HEK293 (cell line): ENCODE data around the gene PRR5.

Experiments used
- CTCF ChIA-PET: fragments of 350-600 bp; formaldehyde crosslinking; extraction: SDS; loops from one replicate; lab custom pipeline; 2021; ENCODE audit warnings: antibody characterized with exemption; lab: Yijun Ruan, JAX
- POLR2A ChIA-PET: fragments of 300-600 bp; formaldehyde crosslinking; extraction: SDS; loops from one replicate; lab custom pipeline; 2020; ENCODE audit warnings: antibody characterized with exemption, inconsistent platforms; lab: Yijun Ruan, JAX
- H3K27ac ChIP-seq: fragments of 200-500 bp; sonication (Bioruptor generic); 2 replicates; pipeline ENCODE4 v1.5.1; 2014; ENCODE audit warnings: low read depth, low read length, control low read depth, inconsistent platforms; ENCODE audit errors: extremely low read depth
- H3K36me3 ChIP-seq, 2 experiments: fragments of 200-500 bp in 1 of 2; sonication (Bioruptor generic) in 1 of 2; 1 replicate in 1 of 2; 2 replicates in 1 of 2; pipeline ENCODE4 v1.5.1; 2014 to 2017; ENCODE audit warnings: inconsistent platforms in 2 of 2, low read length in 2 of 2; ENCODE audit not compliant: control insufficient read depth in 2 of 2, insufficient read depth in 1 of 2
- H3K4me1 ChIP-seq: fragments of 200-500 bp; sonication (Bioruptor generic); 2 replicates; pipeline ENCODE4 v1.5.1; 2014; ENCODE audit warnings: mild to moderate bottlenecking, low read length, inconsistent platforms; ENCODE audit not compliant: control insufficient read depth, insufficient read depth
- H3K4me3 ChIP-seq: 2 replicates; pipeline ENCODE4 v1.5.1; 2011; ENCODE audit warnings: low read depth, mild to moderate bottlenecking, control low read depth, low read length, moderate library complexity
- H3K9me3 ChIP-seq: fragments of 200-500 bp; sonication (Bioruptor generic); 2 replicates; pipeline ENCODE4 v1.5.1; 2014; ENCODE audit warnings: low read depth, low read length, inconsistent platforms; ENCODE audit not compliant: control insufficient read depth, insufficient read depth
- ATF2 ChIP-seq: fragments of 450-650 bp; formaldehyde crosslinking; IDR thresholded peaks from 2 replicates; pipeline ENCODE4 v1.5.1; 2016; ENCODE audit warnings: missing biosample characterization, missing genetic modification characterization, low read depth
- ELK4 ChIP-seq: IDR thresholded peaks from 2 replicates; pipeline ENCODE4 v1.6.1; 2011; ENCODE audit warnings: mild to moderate bottlenecking, low read depth, low read length, borderline replicate concordance
- GLI2 ChIP-seq: fragments of 450-650 bp; formaldehyde crosslinking; IDR thresholded peaks from 2 replicates; pipeline ENCODE4; 2017; ENCODE audit warnings: missing biosample characterization, missing genetic modification characterization, low read depth, borderline replicate concordance
- KLF10 ChIP-seq: fragments of 450-650 bp; IDR thresholded peaks from 2 replicates; pipeline ENCODE4 v1.5.1; 2018; ENCODE audit warnings: missing biosample characterization, mild to moderate bottlenecking, missing genetic modification characterization
- KLF7 ChIP-seq: fragments of 450-650 bp; formaldehyde crosslinking; IDR thresholded peaks from 2 replicates; pipeline ENCODE4 v1.5.1; 2016; ENCODE audit warnings: missing biosample characterization, missing genetic modification characterization, borderline replicate concordance
- MEIS1 ChIP-seq: sonication (generic); formaldehyde crosslinking; IDR thresholded peaks from 2 replicates; pipeline ENCODE4 v1.8.1; 2022; ENCODE audit warnings: missing genetic modification reagents, mild to moderate bottlenecking, borderline replicate concordance
- PRDM4 ChIP-seq: fragments of 450-650 bp; formaldehyde crosslinking; IDR thresholded peaks from 2 replicates; pipeline ENCODE4 v1.5.1; 2017; ENCODE audit warnings: missing biosample characterization, missing genetic modification characterization
- SP2 ChIP-seq: fragments of 450-650 bp; formaldehyde crosslinking; IDR thresholded peaks from 2 replicates; pipeline ENCODE4 v1.5.1; 2016; ENCODE audit warnings: missing biosample characterization, missing genetic modification characterization
- TRIM28 ChIP-seq: IDR thresholded peaks from 2 replicates; pipeline ENCODE4 v1.6.1; 2011; ENCODE audit warnings: low read length, control low read depth, borderline replicate concordance
- ZNF18 ChIP-seq: fragments of 450-650 bp; formaldehyde crosslinking; IDR thresholded peaks from 2 replicates; pipeline ENCODE4 v1.5.1; 2016; ENCODE audit warnings: missing biosample characterization, missing genetic modification characterization
- ZNF19 ChIP-seq: fragments of 450-650 bp; formaldehyde crosslinking; IDR thresholded peaks from 2 replicates; pipeline ENCODE4; 2016; ENCODE audit warnings: missing biosample characterization, missing genetic modification characterization, low read depth
- ZNF280C ChIP-seq: fragments of 450-650 bp; formaldehyde crosslinking; IDR thresholded peaks from 2 replicates; pipeline ENCODE4 v1.5.1; 2016; ENCODE audit warnings: missing biosample characterization, missing genetic modification characterization
- ZNF350 ChIP-seq: fragments of 450-650 bp; formaldehyde crosslinking; IDR thresholded peaks from 2 replicates; pipeline ENCODE4 v1.5.0; 2017; ENCODE audit warnings: missing biosample characterization, mild to moderate bottlenecking, missing genetic modification characterization
- ZNF394 ChIP-seq: fragments of 450-650 bp; formaldehyde crosslinking; IDR thresholded peaks from 2 replicates; pipeline ENCODE4 v1.5.1; 2016; ENCODE audit warnings: missing biosample characterization, missing genetic modification characterization, mild to moderate bottlenecking, moderate library complexity, borderline replicate concordance
- ZNF404 ChIP-seq: fragments of 450-650 bp; formaldehyde crosslinking; IDR thresholded peaks from 2 replicates; pipeline ENCODE4 v1.5.1; 2017; ENCODE audit warnings: missing biosample characterization, missing genetic modification characterization
- ZNF449 ChIP-seq: fragments of 450-650 bp; formaldehyde crosslinking; IDR thresholded peaks from 2 replicates; pipeline ENCODE4 v1.5.1; 2017; ENCODE audit warnings: missing biosample characterization, mild to moderate bottlenecking, missing genetic modification characterization, moderate library complexity
- ZNF558 ChIP-seq: fragments of 450-650 bp; formaldehyde crosslinking; IDR thresholded peaks from 2 replicates; pipeline ENCODE4 v1.5.1; 2016; ENCODE audit warnings: missing biosample characterization, missing genetic modification characterization
- ZNF560 ChIP-seq: fragments of 450-650 bp; formaldehyde crosslinking; IDR thresholded peaks from 2 replicates; pipeline ENCODE4 v1.5.1; 2017; ENCODE audit warnings: missing biosample characterization, missing genetic modification characterization, borderline replicate concordance
- ZNF626 ChIP-seq: fragments of 450-650 bp; sonication (Bioruptor Pico); formaldehyde crosslinking; IDR thresholded peaks from 2 replicates; pipeline ENCODE4 v1.5.1; 2018; ENCODE audit warnings: missing biosample characterization, missing genetic modification characterization, inconsistent platforms
- ZNF677 ChIP-seq: fragments of 450-650 bp; IDR thresholded peaks from 2 replicates; pipeline ENCODE4 v1.5.0; 2018; ENCODE audit warnings: missing biosample characterization, mild to moderate bottlenecking, missing genetic modification characterization, moderate library complexity
- ZNF704 ChIP-seq: fragments of 450-650 bp; formaldehyde crosslinking; IDR thresholded peaks from 2 replicates; pipeline ENCODE4 v1.5.1; 2016; ENCODE audit warnings: missing biosample characterization, missing genetic modification characterization
- ZNF776 ChIP-seq: fragments of 450-650 bp; formaldehyde crosslinking; IDR thresholded peaks from 2 replicates; pipeline ENCODE4 v1.5.0; 2017; ENCODE audit warnings: missing biosample characterization, missing genetic modification characterization, borderline replicate concordance
- ZNF777 ChIP-seq: fragments of 450-650 bp; formaldehyde crosslinking; IDR thresholded peaks from 2 replicates; pipeline ENCODE4 v1.5.1; 2017; ENCODE audit warnings: missing biosample characterization, missing genetic modification characterization, borderline replicate concordance
- ZSCAN4 ChIP-seq: fragments of 450-650 bp; formaldehyde crosslinking; IDR thresholded peaks from 2 replicates; pipeline ENCODE4 v1.5.1; 2017; ENCODE audit warnings: missing biosample characterization, missing genetic modification characterization

Gene PRR5

GRCh38 chr22:44701824-44702478 lies at the start of gene PRR5:
Gene PRR5, plus strand, starts transcription at chr22:44702204. Its CDS starts 271 bp downstream, at chr22:44702475.
- CTCF ChIA-PET: no interaction called here
- H3K4me3 ChIP-seq: peak within 1 kb of the TSS; percentile 51
- TF ChIP-seq KLF10 (tag by site-specific recombination): no peak
- TF ChIP-seq ZNF558 (tag by site-specific recombination): no peak
- TF ChIP-seq PRDM4 (tag by site-specific recombination): no peak
- no peak for TF ChIP-seq GLI2
- peak; percentile 58 for TF ChIP-seq SP2 (tag by site-specific recombination)
- TF ChIP-seq TRIM28: no peak
- no peak for TF ChIP-seq ZNF560 (tag by site-specific recombination)
- no peak for TF ChIP-seq ZNF18 (tag by site-specific recombination)
- no peak for TF ChIP-seq MEIS1 (CRISPR knock-in tag)
- TF ChIP-seq ATF2 (tag by site-specific recombination): no peak
- no peak for TF ChIP-seq ZNF404
- no peak for TF ChIP-seq ZNF394 (tag by site-specific recombination)
- no peak for TF ChIP-seq ZNF350 (tag by site-specific recombination)
- TF ChIP-seq KLF7 (tag by site-specific recombination): no peak
- no peak for TF ChIP-seq ZNF704 (tag by site-specific recombination)
- TF ChIP-seq ZNF280C (tag by site-specific recombination): no peak
- no peak for TF ChIP-seq ZNF776 (tag by site-specific recombination)
- TF ChIP-seq ZNF626 (tag by site-specific recombination): no peak
- TF ChIP-seq ZSCAN4: no peak
- TF ChIP-seq ZNF449 (tag by site-specific recombination): no peak
- TF ChIP-seq ZNF777 (tag by site-specific recombination): 0 out of 2 replicates have a peak, but pooled peaks have one; percentile 56
- TF ChIP-seq ZNF677 (tag by site-specific recombination): 0 out of 2 replicates have a peak, but pooled peaks have one; percentile 7
- TF ChIP-seq ELK4: no peak
- TF ChIP-seq ZNF19: no peak

More at GRCh38 chr22:44701824-44702478, at the start of gene PRR5:
- no peaks in the 10 kb centered on the region; the same call in 1 of the 2 replicates for H3K4me1 ChIP-seq
- H3K36me3 ChIP-seq: no peaks in the 10 kb centered on the region
- peak within 1 kb of the TSS; percentile 52; the same call in 1 of the 2 replicates for H3K27ac ChIP-seq
- POLR2A ChIA-PET: no interaction called here
- H3K9me3 ChIP-seq: no peaks in the 10 kb centered on the region
